B cell (primary cell): ENCODE data around the gene SWAP70. TPM values are rescaled to one million over a fixed set of nuclear protein-coding genes. Genes with fewer than 3 reads are reported as not detected.

Experiments used
- ATAC-seq: fragments of 200-7000 bp; cut with Tn5 transposase; one replicate; pipeline ENCODE4 v1.10.0; 2021; ENCODE audit warnings: low read depth, mild to moderate bottlenecking, moderate number of reproducible peaks, moderate library complexity
- CTCF ChIA-PET: fragments of 350-600 bp; sonication (Branson Sonifier 250); formaldehyde crosslinking; loops from one replicate; lab custom pipeline; 2021; ENCODE audit warnings: antibody characterized with exemption, inconsistent platforms; lab: Charles Lee
- POLR2A ChIA-PET: fragments of 350-600 bp; sonication (Branson Sonifier 250); formaldehyde crosslinking; loops from one replicate; lab custom pipeline; 2021; ENCODE audit warnings: antibody characterized with exemption; lab: Charles Lee
- DNase-seq: peaks from one replicate; pipeline ENCODE4 v3.0.0; 2013
- H2AFZ ChIP-seq: 2 replicates; pipeline ENCODE4 v1.6.1; 2012; ENCODE audit warnings: mild to moderate bottlenecking, low read depth, low read length; ENCODE audit not compliant: insufficient read depth, poor library complexity, severe bottlenecking
- H3K27ac ChIP-seq, 2 donors: 1 replicate in 1 of 2; 2 replicates in 1 of 2; pipeline ENCODE4 v1.5.1; 2012 to 2013; ENCODE audit warnings: low read length in 2 of 2, mild to moderate bottlenecking in 2 of 2, moderate library complexity in 1 of 2
- H3K27me3 ChIP-seq, 4 experiments: fragments of 200-600 bp in 1 of 4; sonication (generic) in 1 of 4; replicated peaks in 1 of 4; 1 replicate in 2 of 4; 2 replicates in 2 of 4; pipeline versions ENCODE4 v1.6.1 to v1.7.0; 2013 to 2016; ENCODE audit warnings: low read length in 3 of 4, mild to moderate bottlenecking in 2 of 4, mixed read lengths in 1 of 4, moderate library complexity in 1 of 4; ENCODE audit not compliant: insufficient read depth in 4 of 4, control insufficient read depth in 3 of 4; ENCODE audit errors: control extremely low read depth in 1 of 4
- H3K36me3 ChIP-seq, 2 experiments: replicated peaks in 1 of 2; 1 replicate in 1 of 2; 2 replicates in 1 of 2; pipeline versions ENCODE4 v1.6.1 to v1.7.1; 2013; ENCODE audit warnings: low read length in 1 of 2; ENCODE audit not compliant: insufficient read depth in 2 of 2, control insufficient read depth in 1 of 2; ENCODE audit errors: control extremely low read depth in 1 of 2, extremely low read depth in 1 of 2
- H3K4me1 ChIP-seq, 2 donors: fragments of 200-600 bp in 1 of 2; sonication (generic) in 1 of 2; 1 replicate in 1 of 2; 2 replicates in 1 of 2; pipeline versions ENCODE4 v1.5.1 to v1.6.1; 2013 to 2017; ENCODE audit warnings: low read length in 2 of 2; ENCODE audit not compliant: control insufficient read depth in 2 of 2, insufficient read depth in 2 of 2
- H3K4me2 ChIP-seq: replicated peaks from 2 replicates; pipeline ENCODE3; 2012; ENCODE audit warnings: mild to moderate bottlenecking, low read depth, low read length; ENCODE audit not compliant: poor library complexity, severe bottlenecking
- H3K4me3 ChIP-seq, 5 experiments: fragments of 200-600 bp in 1 of 5; sonication (generic) in 1 of 5; 1 replicate in 3 of 5; 2 replicates in 2 of 5; pipeline versions ENCODE4 v1.5.1 to v1.7.0; 2011 to 2016; ENCODE audit warnings: low read length in 4 of 5, mild to moderate bottlenecking in 4 of 5, low read depth in 2 of 5, control low read depth in 1 of 5, moderate library complexity in 1 of 5; ENCODE audit not compliant: insufficient read depth in 1 of 5; ENCODE audit errors: control extremely low read depth in 1 of 5, extremely low read depth in 1 of 5
- H3K79me2 ChIP-seq: fragments of 200-600 bp; sonication (generic); one replicate; pipeline ENCODE4 v1.6.0; 2016; ENCODE audit warnings: low read length; ENCODE audit not compliant: control insufficient read depth, insufficient read depth
- H3K9ac ChIP-seq: fragments of 200-600 bp; sonication (generic); 2 replicates; pipeline ENCODE4 v1.6.1; 2017; ENCODE audit warnings: mild to moderate bottlenecking, low read length, moderate library complexity
- H3K9me3 ChIP-seq, 3 donors: one replicate each; pipeline versions ENCODE4 v1.6.1 to v1.7.1; 2013; ENCODE audit warnings: low read length in 2 of 3; ENCODE audit not compliant: control insufficient read depth in 2 of 3, insufficient read depth in 1 of 3; ENCODE audit errors: control extremely low read depth in 1 of 3
- H4K20me1 ChIP-seq: 2 replicates; pipeline ENCODE4 v1.6.0; 2012; ENCODE audit warnings: mild to moderate bottlenecking, low read length; ENCODE audit not compliant: insufficient read depth, control insufficient read depth, poor library complexity, severe bottlenecking
- H3K27ac Mint-ChIP-seq: one replicate; pipeline ENCODE4 v1.8.0; 2021; ENCODE audit warnings: mixed read lengths
- H3K27me3 Mint-ChIP-seq: one replicate; pipeline ENCODE4 v1.8.0; 2021; ENCODE audit warnings: mixed read lengths
- H3K4me1 Mint-ChIP-seq: one replicate; pipeline ENCODE4 v1.8.0; 2021; ENCODE audit warnings: mixed read lengths
- H3K4me3 Mint-ChIP-seq: one replicate; pipeline ENCODE4 v1.8.0; 2021; ENCODE audit warnings: mixed read lengths
- H3K9me3 Mint-ChIP-seq: one replicate; pipeline ENCODE4 v1.8.0; 2022; ENCODE audit warnings: mixed read lengths; ENCODE audit not compliant: insufficient read depth
- CTCF ChIP-seq: fragments of 200-600 bp; IDR thresholded peaks from one replicate; pipeline ENCODE4 v1.8.0; 2022; ENCODE audit warnings: antibody characterized with exemption, mild to moderate bottlenecking
- EZH2 ChIP-seq: IDR thresholded peaks from 2 replicates; pipeline ENCODE4 v1.6.1; 2012; ENCODE audit warnings: borderline replicate concordance, low read depth, mild to moderate bottlenecking, moderate library complexity, low read length; ENCODE audit not compliant: insufficient read depth, poor library complexity, severe bottlenecking
- WGBS: methylation state at CpG from one replicate; pipeline ENCODE4 v1.1.5; 2013; ENCODE audit warnings: missing lambda C conversion rate; ENCODE audit not compliant: insufficient coverage; 5-methylcytosine and 5-hydroxymethylcytosine counted together
- intact Hi-C: fragments of 100-400 bp; cut with micrococcal nuclease; formaldehyde crosslinking; loops from one replicate; pipeline ENCODE4 v1.10.0; 2022
- polyA plus RNA-seq: library from polyadenylated mRNA; depleted of rRNA; stranded (reverse); fragments of >200 nt; gene quantifications from 2 replicates; pipeline ENCODE4 v1.2.3, GENCODE V29; 2012
- total RNA-seq, 2 donors: library from RNA; stranded (reverse); fragments of 120-200 nt in 1 of 2; gene quantifications; 1 replicate in 1 of 2; 2 replicates in 1 of 2; pipeline versions ENCODE4 v1.2.3 to v1.2.4, GENCODE V29; 2013 to 2022

SWAP70 gene
- total and polyA plus RNA-seq, 2 donors (not counting 1 experiment from before 2014, with no cell fraction given), result 69.8 to 200 TPM

GRCh38 chr11:9660886-9661285, 3.0 kb upstream of the SWAP70 start:
- peak overlapping the region; percentile 97 for H3K4me2 ChIP-seq
- no CpG with 5 or more reads among the region's 3 CpGs for WGBS
- POLR2A ChIA-PET, result interaction anchor here (0.6 to 5.4 kb wide), 6 partner anchors 8 to 1464 kb away, joined by 3 to 25 read pairs (median 6); partner anchors contain the start of gene WEE1
- DNase-seq (no peak), ATAC-seq (no peak)
- H3K9me3 Mint-ChIP-seq, result no peaks in the 10 kb centered on the region
- peaks cover 7% of the 10 kb centered on the region for H4K20me1 ChIP-seq
- peaks cover 0 to 1% (median 0%) of the 10 kb centered on the region in 3 donors for H3K9me3 ChIP-seq
- peak overlapping the region in 1 of 2 donors; percentile 95 for H3K27ac ChIP-seq
- H3K27ac Mint-ChIP-seq, result peak overlapping the region; percentile 88
- intact Hi-C loops, result no loop called here
- H3K9ac ChIP-seq, result no peak overlapping the region
- CTCF ChIA-PET, result interaction anchor here (1.0 to 1.9 kb wide), 6 partner anchors 15 to 87 kb away, joined by 3 to 11 read pairs (median 5); no protein-coding TSS in a partner anchor
- H2AFZ ChIP-seq, result peak overlapping the region; percentile 16
- peak overlapping the region; percentile 75 for H3K4me3 Mint-ChIP-seq
- H3K27me3 Mint-ChIP-seq, result no peaks in the 10 kb centered on the region
- peaks cover 27 to 32% of the 10 kb centered on the region in 2 donors for H3K4me1 ChIP-seq
- peaks cover 49% of the 10 kb centered on the region for H3K4me1 Mint-ChIP-seq
- TF ChIP-seq CTCF, result no peak
- no peak for TF ChIP-seq EZH2
- H3K36me3 ChIP-seq, result peaks cover 0 to 4% of the 10 kb centered on the region in 2 experiments
- peaks cover 81% of the 10 kb centered on the region for H3K79me2 ChIP-seq
- H3K4me3 ChIP-seq, result no peak overlapping the region
- no peaks in the 10 kb centered on the region for H3K27me3 ChIP-seq

DNA sequence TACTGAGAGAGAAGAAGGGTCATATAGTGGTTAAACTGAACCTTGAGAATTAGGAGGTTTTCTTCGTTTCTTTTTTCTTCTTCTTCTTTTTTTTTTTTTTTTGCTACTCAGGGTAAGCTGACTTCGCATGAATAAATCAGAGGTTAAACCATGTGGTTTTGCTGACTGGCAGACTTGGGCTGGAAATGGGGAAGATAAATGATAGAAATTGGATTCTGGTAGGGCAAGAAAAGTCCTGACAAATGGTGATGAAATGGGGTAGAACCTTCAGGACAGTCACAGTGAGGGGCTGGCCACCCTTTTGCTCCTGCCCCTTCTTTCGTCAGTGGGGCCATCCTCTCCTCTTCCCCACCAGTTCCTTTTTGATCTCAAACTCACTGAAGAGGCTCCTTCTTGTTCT, 1.6 kb upstream of the SWAP70 start:
- ChIA-PET POLR2A (interaction anchor here (0.6 to 5.4 kb wide), 6 partner anchors 20 to 89 kb away, joined by 3 to 25 read pairs (median 4); partner anchors contain the start of gene WEE1), CTCF (interaction anchor here (1.0 to 1.9 kb wide), 8 partner anchors 14 to 86 kb away, joined by 3 to 11 read pairs (median 4); no protein-coding TSS in a partner anchor)
- no peaks in the 10 kb centered on the region for H3K9me3 Mint-ChIP-seq
- peak overlapping the region; percentile 88 for H3K27ac Mint-ChIP-seq
- no peaks in the 10 kb centered on the region for H3K27me3 ChIP-seq
- no peaks in the 10 kb centered on the region for H3K27me3 Mint-ChIP-seq
- H3K36me3 ChIP-seq, result peaks cover 0 to 14% of the 10 kb centered on the region in 2 experiments
- H3K4me1 Mint-ChIP-seq, result peaks cover 56% of the 10 kb centered on the region
- H3K9me3 ChIP-seq, result peaks cover 0 to 5% (median 0%) of the 10 kb centered on the region in 3 donors
- no peak overlapping the region for H2AFZ ChIP-seq
- peaks cover 32 to 38% of the 10 kb centered on the region in 2 donors for H3K4me1 ChIP-seq
- peak overlapping the region; percentile 97 for H3K4me2 ChIP-seq
- peaks cover 90% of the 10 kb centered on the region for H3K79me2 ChIP-seq
- no peak for TF ChIP-seq CTCF
- no peak for TF ChIP-seq EZH2
- H3K9ac ChIP-seq, result peak overlapping the region; percentile 99
- peak overlapping the region in 3 of 5 experiments; percentile 6 to 100 (median 83) for H3K4me3 ChIP-seq
- H3K27ac ChIP-seq, result peak overlapping the region; percentile 29 to 95
- WGBS, result 5% methylated on average over 2 of the region's 3 CpGs
- intact Hi-C loops, result loop anchor here (1.0 to 2.0 kb wide), 4 partner anchors 21 to 201 kb away; partner anchors contain the start of gene ZNF143
- H3K4me3 Mint-ChIP-seq, result peak overlapping the region; percentile 94
- H4K20me1 ChIP-seq, result peaks cover 7% of the 10 kb centered on the region
- peak; percentile 85 for DNase-seq
- ATAC-seq, result peak; percentile 7
